GM10248 (cell line): Measurements from ENCODE around the gene NBL1.

Experiments
- CTCF ChIA-PET: fragments of 300-600 bp; sonication (Branson Sonifier 250); formaldehyde crosslinking; extraction: SDS; loops from one replicate; lab custom pipeline; 2021; ENCODE audit warnings: antibody characterized with exemption; lab: Yijun Ruan, JAX
- POLR2A ChIA-PET: fragments of 350-650 bp; sonication (Branson Sonifier 250); formaldehyde crosslinking; extraction: SDS; loops from one replicate; lab custom pipeline; 2020; ENCODE audit warnings: antibody characterized with exemption; lab: Yijun Ruan, JAX
- DNase-seq: peaks from one replicate; pipeline ENCODE4 v3.0.0; 2012; ENCODE audit errors: extremely low spot score
- TF ChIP-seq, protein P1 (sequence below): IDR thresholded peaks from 2 replicates; pipeline ENCODE4 v1.5.1; 2012; ENCODE audit warnings: mild to moderate bottlenecking, low read depth; ENCODE audit errors: extremely low read depth, missing control alignments, control extremely low read depth

Gene NBL1

DNA sequence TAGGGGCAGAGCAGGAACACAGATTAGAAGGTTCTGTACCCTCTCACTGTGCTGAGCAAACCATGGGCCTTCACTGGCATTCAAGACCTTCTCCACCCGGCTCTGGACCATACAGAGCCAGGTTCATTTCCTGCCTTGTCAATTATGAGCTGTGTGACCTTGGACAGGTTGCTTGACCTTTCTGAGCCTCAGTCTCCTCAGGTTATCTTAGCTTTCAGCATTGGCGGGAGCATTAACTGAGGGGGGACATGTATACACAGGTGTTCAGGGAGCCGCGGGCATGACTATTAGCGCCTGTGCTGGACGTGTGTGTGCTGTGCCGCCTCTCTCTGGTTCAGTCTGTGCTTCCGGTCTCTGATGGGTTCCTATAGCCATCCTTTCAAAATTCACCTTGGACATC lies 52.7 kb downstream of the NBL1 start:
- TF ChIP-seq, protein P1, sequence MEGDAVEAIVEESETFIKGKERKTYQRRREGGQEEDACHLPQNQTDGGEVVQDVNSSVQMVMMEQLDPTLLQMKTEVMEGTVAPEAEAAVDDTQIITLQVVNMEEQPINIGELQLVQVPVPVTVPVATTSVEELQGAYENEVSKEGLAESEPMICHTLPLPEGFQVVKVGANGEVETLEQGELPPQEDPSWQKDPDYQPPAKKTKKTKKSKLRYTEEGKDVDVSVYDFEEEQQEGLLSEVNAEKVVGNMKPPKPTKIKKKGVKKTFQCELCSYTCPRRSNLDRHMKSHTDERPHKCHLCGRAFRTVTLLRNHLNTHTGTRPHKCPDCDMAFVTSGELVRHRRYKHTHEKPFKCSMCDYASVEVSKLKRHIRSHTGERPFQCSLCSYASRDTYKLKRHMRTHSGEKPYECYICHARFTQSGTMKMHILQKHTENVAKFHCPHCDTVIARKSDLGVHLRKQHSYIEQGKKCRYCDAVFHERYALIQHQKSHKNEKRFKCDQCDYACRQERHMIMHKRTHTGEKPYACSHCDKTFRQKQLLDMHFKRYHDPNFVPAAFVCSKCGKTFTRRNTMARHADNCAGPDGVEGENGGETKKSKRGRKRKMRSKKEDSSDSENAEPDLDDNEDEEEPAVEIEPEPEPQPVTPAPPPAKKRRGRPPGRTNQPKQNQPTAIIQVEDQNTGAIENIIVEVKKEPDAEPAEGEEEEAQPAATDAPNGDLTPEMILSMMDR: no peak
- POLR2A ChIA-PET: no interaction called here
- CTCF ChIA-PET: interaction anchor here (1.9 to 9.1 kb wide), 3 partner anchors 8 to 43 kb away, joined by 5 to 80 read pairs (median 8); no protein-coding TSS in a partner anchor
- DNase-seq: no peak

- TF ChIP-seq, protein P1: no peak
- peak; percentile 54 for DNase-seq
- ChIA-PET CTCF (interaction anchor here (0.7 to 3.0 kb wide), 4 partner anchors 9 to 45 kb away, joined by 3 to 17 read pairs (median 6); no protein-coding TSS in a partner anchor), POLR2A (no interaction called here)
Observed at GRCh38 chr1:19698181-19698580, 54.1 kb downstream of the NBL1 start.

GRCh38 chr1:19700079-19700777 lies 56.1 kb downstream of the NBL1 start:
- ChIA-PET POLR2A (no interaction called here), CTCF (interaction anchor here (2.3 to 3.0 kb wide), 2 partner anchors 16 to 39 kb away, joined by 7 to 17 read pairs; no protein-coding TSS in a partner anchor)
- TF ChIP-seq, protein P1: no peak
- no peak for DNase-seq

DNA sequence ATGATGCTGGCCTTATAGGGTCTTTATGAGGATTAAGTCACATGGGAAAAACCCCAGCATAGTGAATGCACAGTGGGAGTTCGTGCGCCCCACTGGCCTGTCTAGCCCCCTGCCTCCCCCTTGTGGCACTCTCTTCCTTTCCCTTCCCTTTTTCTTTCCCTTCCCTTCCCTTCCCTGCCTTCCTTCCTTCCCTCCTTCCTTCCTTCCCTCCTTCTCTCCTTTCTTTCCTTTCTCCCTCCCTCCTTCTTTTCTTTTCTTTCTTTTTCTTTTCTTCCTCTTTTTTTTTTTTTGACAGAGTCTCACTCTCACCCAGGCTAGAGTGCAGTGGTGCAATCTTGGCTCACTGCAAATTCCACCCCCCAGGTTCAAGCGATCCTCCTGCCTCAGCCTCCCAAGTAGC lies 59.2 kb downstream of the NBL1 start:
- TF ChIP-seq, protein P1: no peak
- ChIA-PET CTCF (interaction anchor here (0.9 to 5.1 kb wide), 19 partner anchors 10 to 407 kb away, joined by 3 to 114 read pairs (median 9); no protein-coding TSS in a partner anchor), POLR2A (no interaction called here)
- DNase-seq: no peak

GRCh38 chr1:19704247-19705113 lies 60.4 kb downstream of the NBL1 start:
- DNase-seq: peak; percentile 74
- CTCF ChIA-PET: interaction anchor here (0.8 to 5.1 kb wide), 35 partner anchors 11 to 408 kb away, joined by 3 to 114 read pairs (median 4); no protein-coding TSS in a partner anchor
- POLR2A ChIA-PET: no interaction called here
- TF ChIP-seq, protein P1: peak; percentile 96

GRCh38 chr1:19705464-19705863 lies 61.4 kb downstream of the NBL1 start:
- ChIA-PET CTCF (interaction anchor here (0.6 to 5.1 kb wide), 12 partner anchors 10 to 898 kb away, joined by 3 to 114 read pairs (median 10); no protein-coding TSS in a partner anchor), POLR2A (no interaction called here)
- TF ChIP-seq, protein P1: no peak
- no peak for DNase-seq
